ENCODE measurements around the gene CACNA1A. TPM values are rescaled to one million over a fixed set of nuclear protein-coding genes. Genes with fewer than 3 reads are reported as not detected.

Gene CACNA1A
- total RNA-seq, 1 donor from 2014 or later = 0.72 TPM

GRCh38 chr19:13493516-13494310 is 12.6 kb downstream of the CACNA1A start:
- no peak for DNase-seq

- DNase-seq = no peak
Observed at GRCh38 chr19:13492128-13492527, 14.2 kb downstream of the CACNA1A start.

GRCh38 chr19:13487985-13488384 is 18.3 kb downstream of the CACNA1A start:
- DNase-seq = no peak

- DNase-seq = peak; percentile 1
Observed at GRCh38 chr19:13484166-13484565, 22.1 kb downstream of the CACNA1A start.

GRCh38 chr19:13483215-13483614 is 23.1 kb downstream of the CACNA1A start:
- DNase-seq = no peak

- DNase-seq = no peak
Observed at GRCh38 chr19:13478576-13478975, 27.7 kb downstream of the CACNA1A start.

GRCh38 chr19:13476071-13476470 is 30.2 kb downstream of the CACNA1A start:
- no peak for DNase-seq

- no peak for DNase-seq
Observed at GRCh38 chr19:13475044-13475443, 31.2 kb downstream of the CACNA1A start.

GRCh38 chr19:13466697-13467096 is 39.6 kb downstream of the CACNA1A start:
- no peak for DNase-seq

GRCh38 chr19:13463296-13463695 is 43.0 kb downstream of the CACNA1A start:
- peak; percentile 45 for DNase-seq

GRCh38 chr19:13461536-13461935 is 44.7 kb downstream of the CACNA1A start:
- no peak for DNase-seq

GRCh38 chr19:13460045-13460444 is 46.2 kb downstream of the CACNA1A start:
- no peak for DNase-seq

- no peak for DNase-seq
Observed at GRCh38 chr19:13459351-13459750, 46.9 kb downstream of the CACNA1A start.

GRCh38 chr19:13451434-13451995 is 54.8 kb downstream of the CACNA1A start:
- no peak for DNase-seq

GRCh38 chr19:13447978-13448377 is 58.3 kb downstream of the CACNA1A start:
- DNase-seq = no peak

- DNase-seq = peak; percentile 81
Observed at GRCh38 chr19:13441810-13442512, 64.3 kb downstream of the CACNA1A start.

- DNase-seq = no peak
Observed at GRCh38 chr19:13437919-13438618, 68.2 kb downstream of the CACNA1A start.

GRCh38 chr19:13436352-13436751 is 69.9 kb downstream of the CACNA1A start:
- DNase-seq = no peak

- peak; percentile 15 for DNase-seq
Observed at GRCh38 chr19:13430790-13431582, 75.3 kb downstream of the CACNA1A start.

- DNase-seq = no peak
Observed at GRCh38 chr19:13429563-13429962, 76.7 kb downstream of the CACNA1A start.

- DNase-seq = no peak
Observed at GRCh38 chr19:13428352-13428751, 77.9 kb downstream of the CACNA1A start.
